Measurements from ENCODE around the gene CCDC180.

DNA sequence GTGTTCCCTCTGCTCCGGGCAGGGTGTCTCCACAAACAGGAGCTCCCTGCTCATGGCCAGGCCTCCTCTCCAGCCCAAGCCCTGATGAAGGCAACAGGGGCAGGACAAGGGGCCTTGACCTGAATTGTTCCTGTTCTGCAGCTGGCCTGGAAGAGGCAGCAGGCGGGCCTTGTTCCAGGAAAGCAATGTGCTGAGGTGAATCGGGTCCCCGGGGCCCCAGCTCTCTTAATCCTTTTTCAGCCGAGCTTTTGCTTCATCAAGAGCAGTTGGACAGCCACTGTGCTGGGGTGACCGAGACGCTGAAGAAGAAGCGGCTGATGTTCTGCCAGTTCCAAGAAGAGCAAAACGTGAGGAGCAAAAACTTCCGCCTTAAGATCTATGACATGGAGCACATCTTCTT is 41.4 kb downstream of the CCDC180 start:
- TF ChIP-seq, protein P1, sequence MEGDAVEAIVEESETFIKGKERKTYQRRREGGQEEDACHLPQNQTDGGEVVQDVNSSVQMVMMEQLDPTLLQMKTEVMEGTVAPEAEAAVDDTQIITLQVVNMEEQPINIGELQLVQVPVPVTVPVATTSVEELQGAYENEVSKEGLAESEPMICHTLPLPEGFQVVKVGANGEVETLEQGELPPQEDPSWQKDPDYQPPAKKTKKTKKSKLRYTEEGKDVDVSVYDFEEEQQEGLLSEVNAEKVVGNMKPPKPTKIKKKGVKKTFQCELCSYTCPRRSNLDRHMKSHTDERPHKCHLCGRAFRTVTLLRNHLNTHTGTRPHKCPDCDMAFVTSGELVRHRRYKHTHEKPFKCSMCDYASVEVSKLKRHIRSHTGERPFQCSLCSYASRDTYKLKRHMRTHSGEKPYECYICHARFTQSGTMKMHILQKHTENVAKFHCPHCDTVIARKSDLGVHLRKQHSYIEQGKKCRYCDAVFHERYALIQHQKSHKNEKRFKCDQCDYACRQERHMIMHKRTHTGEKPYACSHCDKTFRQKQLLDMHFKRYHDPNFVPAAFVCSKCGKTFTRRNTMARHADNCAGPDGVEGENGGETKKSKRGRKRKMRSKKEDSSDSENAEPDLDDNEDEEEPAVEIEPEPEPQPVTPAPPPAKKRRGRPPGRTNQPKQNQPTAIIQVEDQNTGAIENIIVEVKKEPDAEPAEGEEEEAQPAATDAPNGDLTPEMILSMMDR (IDR thresholded peaks at IDR 0.05): no peak
- TF ChIP-seq POLR2A (IDR thresholded peaks at IDR 0.05): no peak

All from lower leg skin (tissue), 3 donors.